H1 (cell line): ENCODE measurements around the gene EGR1. TPM values are rescaled to one million over a fixed set of nuclear protein-coding genes. Genes with fewer than 3 reads are reported as not detected.

Source experiments
- CHD2 ChIP-seq: IDR thresholded peaks from 2 replicates; pipeline ENCODE4 v1.6.1; 2012; ENCODE audit warnings: low read length, improper control_type of control experiment
- CHD7 ChIP-seq: fragments of 300-600 bp; sonication (generic); IDR thresholded peaks from 2 replicates; pipeline ENCODE4 v1.7.1; 2012; ENCODE audit warnings: low read length, moderate library complexity, mild to moderate bottlenecking, inconsistent platforms; ENCODE audit not compliant: insufficient replicate concordance
- EP300 ChIP-seq, 2 experiments: IDR thresholded peaks; 1 replicate in 1 of 2; 2 replicates in 1 of 2; pipeline ENCODE4 v1.6.1; 2011 to 2012; ENCODE audit warnings: low read depth in 2 of 2, low read length in 2 of 2, mild to moderate bottlenecking in 2 of 2, borderline replicate concordance in 1 of 2, inconsistent platforms in 1 of 2, moderate library complexity in 1 of 2
- HDAC2 ChIP-seq, 2 experiments: fragments of 300-600 bp in 1 of 2; sonication (generic) in 1 of 2; IDR thresholded peaks; 2 replicates each; pipeline ENCODE4 v1.6.1; 2011 to 2012; ENCODE audit warnings: low read depth in 2 of 2, low read length in 2 of 2, mild to moderate bottlenecking in 2 of 2, moderate library complexity in 2 of 2, borderline replicate concordance in 1 of 2, inconsistent platforms in 1 of 2
- KDM4A ChIP-seq: IDR thresholded peaks from one replicate; pipeline ENCODE4 v1.7.1; 2012; ENCODE audit warnings: low read depth, mild to moderate bottlenecking, moderate library complexity, low read length, inconsistent platforms; ENCODE audit not compliant: severe bottlenecking
- POLR2A ChIP-seq, 2 experiments: IDR thresholded peaks; 1 replicate in 1 of 2; 2 replicates in 1 of 2; pipeline ENCODE4 v1.6.1; 2011; ENCODE audit warnings: low read depth in 2 of 2, low read length in 2 of 2, mild to moderate bottlenecking in 2 of 2; ENCODE audit errors: control extremely low read depth in 1 of 2
- SAP30 ChIP-seq: fragments of 300-600 bp; sonication (generic); IDR thresholded peaks from 2 replicates; pipeline ENCODE4 v1.7.1; 2012; ENCODE audit warnings: low read length, moderate library complexity, mild to moderate bottlenecking, inconsistent platforms; ENCODE audit not compliant: insufficient read depth, insufficient replicate concordance
- TAF7 ChIP-seq: optimal IDR thresholded peaks from 2 replicates; pipeline ENCODE3; 2011; ENCODE audit warnings: low read depth, mild to moderate bottlenecking, inconsistent platforms, low read length, moderate library complexity, borderline replicate concordance
- TCF12 ChIP-seq: IDR thresholded peaks from 2 replicates; pipeline ENCODE4 v1.6.1; 2011; ENCODE audit warnings: low read depth, mild to moderate bottlenecking, low read length
- USF2 ChIP-seq: IDR thresholded peaks from 2 replicates; pipeline ENCODE4 v1.6.1; 2011; ENCODE audit warnings: low read length, improper control_type of control experiment
- polyA plus RNA-seq, 7 experiments: library from polyadenylated mRNA; depleted of rRNA in 3 of 7; stranded (reverse) in 5 of 7; unstranded in 2 of 7; fragments of >200 nt in 5 of 7; fragments of 200-250 nt in 2 of 7; gene quantifications; 1 replicate in 5 of 7; 2 replicates in 1 of 7; 4 replicates in 1 of 7; pipeline versions ENCODE4 v1.2.1 to v1.2.3, GENCODE V29; 2011 to 2013; ENCODE audit warnings: missing spikeins in 2 of 7, mixed read lengths in 2 of 7
- total RNA-seq: library from RNA; stranded (reverse); fragmentation: NEBNext Ultra II Directional; extraction: Animal tissue kit (Norgen Biotek cat#: 25700); gene quantifications from 2 replicates; pipeline ENCODE4 v1.2.1, GENCODE V29; 2021

The EGR1 gene
- total and polyA plus RNA-seq, 2 of the 8 experiments (the other 6 are each of a cell fraction or from before 2014, with no cell fraction given) = 16.2 to 35.5 TPM

- peak; percentile 66 for TF ChIP-seq CHD7
- TF ChIP-seq HDAC2 (IDR thresholded peaks at IDR 0.05; ENCODE audit: borderline replicate concordance in 1 of 2, low read depth in 2 of 2, low read length in 2 of 2) = no peak
- TF ChIP-seq USF2 = peak; percentile 29; the same call in 1 of the 2 replicates
- no peak for TF ChIP-seq KDM4A
- TF ChIP-seq CHD2 = peak; percentile 48; the same call in 1 of the 2 replicates
- TF ChIP-seq SAP30 = no peak
- TF ChIP-seq EP300 (IDR thresholded peaks at IDR 0.05; ENCODE audit: borderline replicate concordance in 1 of 2, low read depth in 2 of 2, low read length in 2 of 2) = no peak
- peak; percentile 95 for TF ChIP-seq TAF7
- no peak; a peak in 2 of 3 replicates for TF ChIP-seq POLR2A (IDR thresholded peaks at IDR 0.05; ENCODE audit: control extremely low read depth in 1 of 2, low read depth in 2 of 2, low read length in 2 of 2)
- TF ChIP-seq TCF12 = no peak
Observed at GRCh38 chr5:138467711-138468132, 2.4 kb downstream of the EGR1 start (continued).
